HFFc6 (cell line): Measurements from ENCODE around the gene LBR. TPM values are rescaled to one million over a fixed set of nuclear protein-coding genes. Genes with fewer than 3 reads are reported as not detected.

Experiments
- DNase-seq: peaks from one replicate; pipeline ENCODE4 v3.0.0-alpha.2; 2018
- H3K27ac Mint-ChIP-seq: 2 replicates; pipeline ENCODE4 v1.8.0; 2020; ENCODE audit warnings: mild to moderate bottlenecking, mixed read lengths
- H3K27me3 Mint-ChIP-seq: 2 replicates; pipeline ENCODE4 v1.8.0; 2021; ENCODE audit warnings: mild to moderate bottlenecking, moderate library complexity, mixed read lengths; ENCODE audit not compliant: insufficient read depth
- H3K36me3 Mint-ChIP-seq: 2 replicates; pipeline ENCODE4 v1.8.0; 2021; ENCODE audit warnings: low read depth, mixed read lengths
- H3K4me1 Mint-ChIP-seq: 2 replicates; pipeline ENCODE4 v1.8.0; 2020; ENCODE audit warnings: low read depth, mixed read lengths
- H3K4me3 Mint-ChIP-seq: 2 replicates; pipeline ENCODE4 v1.8.0; 2020; ENCODE audit warnings: mild to moderate bottlenecking, moderate library complexity, mixed read lengths
- H3K9me3 Mint-ChIP-seq: 2 replicates; pipeline ENCODE4 v1.8.0; 2020; ENCODE audit warnings: mild to moderate bottlenecking, mixed read lengths
- total RNA-seq, 6 experiments: library from RNA; stranded (reverse); fragmentation: NEBNext Ultra II Directional; extraction: Animal tissue kit (Norgen Biotek cat#: 25700); gene quantifications; 2 replicates in 1 of 6; 3 replicates in 5 of 6; pipeline ENCODE4 v1.2.3, GENCODE V29; 2021
- TF ChIP-seq, protein P1 (sequence below): fragments of 200-600 bp; sonication (generic); IDR thresholded peaks from 2 replicates; pipeline ENCODE4 v1.5.0; 2021; ENCODE audit warnings: antibody characterized with exemption, mild to moderate bottlenecking

LBR gene
- total RNA-seq, 6 experiments from 2014 or later = 20.7 to 42.7 (median 36.3) TPM

DNA sequence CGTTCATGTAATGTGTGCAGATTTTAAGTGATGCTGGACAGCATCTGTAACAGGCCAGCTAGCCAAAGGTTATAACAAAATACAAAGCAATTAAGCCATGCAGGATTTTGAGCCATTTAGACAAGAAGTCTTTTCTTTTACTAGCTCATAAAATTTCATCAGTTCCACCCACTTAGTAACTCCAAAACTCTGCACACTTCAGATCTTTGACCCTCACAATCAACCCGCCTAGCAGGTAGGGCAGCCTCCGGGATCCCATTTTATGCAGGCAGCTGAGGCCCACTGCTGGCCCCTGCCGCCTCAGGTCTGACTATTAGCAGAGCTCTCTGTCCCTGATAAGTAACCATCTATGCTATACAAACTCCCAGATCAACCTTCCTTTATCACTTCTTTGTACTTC, 9.2 kb downstream of the LBR start:
- no peaks in the 10 kb centered on the region for H3K9me3 Mint-ChIP-seq
- H3K27ac Mint-ChIP-seq = no peak overlapping the region
- no peak overlapping the region for H3K4me3 Mint-ChIP-seq
- no peak for DNase-seq
- peaks cover 2% of the 10 kb centered on the region; the same call in 1 of the 2 replicates for H3K27me3 Mint-ChIP-seq
- peaks cover 18% of the 10 kb centered on the region for H3K4me1 Mint-ChIP-seq
- TF ChIP-seq, protein P1, sequence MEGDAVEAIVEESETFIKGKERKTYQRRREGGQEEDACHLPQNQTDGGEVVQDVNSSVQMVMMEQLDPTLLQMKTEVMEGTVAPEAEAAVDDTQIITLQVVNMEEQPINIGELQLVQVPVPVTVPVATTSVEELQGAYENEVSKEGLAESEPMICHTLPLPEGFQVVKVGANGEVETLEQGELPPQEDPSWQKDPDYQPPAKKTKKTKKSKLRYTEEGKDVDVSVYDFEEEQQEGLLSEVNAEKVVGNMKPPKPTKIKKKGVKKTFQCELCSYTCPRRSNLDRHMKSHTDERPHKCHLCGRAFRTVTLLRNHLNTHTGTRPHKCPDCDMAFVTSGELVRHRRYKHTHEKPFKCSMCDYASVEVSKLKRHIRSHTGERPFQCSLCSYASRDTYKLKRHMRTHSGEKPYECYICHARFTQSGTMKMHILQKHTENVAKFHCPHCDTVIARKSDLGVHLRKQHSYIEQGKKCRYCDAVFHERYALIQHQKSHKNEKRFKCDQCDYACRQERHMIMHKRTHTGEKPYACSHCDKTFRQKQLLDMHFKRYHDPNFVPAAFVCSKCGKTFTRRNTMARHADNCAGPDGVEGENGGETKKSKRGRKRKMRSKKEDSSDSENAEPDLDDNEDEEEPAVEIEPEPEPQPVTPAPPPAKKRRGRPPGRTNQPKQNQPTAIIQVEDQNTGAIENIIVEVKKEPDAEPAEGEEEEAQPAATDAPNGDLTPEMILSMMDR = no peak
- peaks cover 25% of the 10 kb centered on the region for H3K36me3 Mint-ChIP-seq

- peaks cover 25% of the 10 kb centered on the region for H3K36me3 Mint-ChIP-seq
- no peak overlapping the region for H3K4me3 Mint-ChIP-seq
- TF ChIP-seq, protein P1 = no peak
- H3K9me3 Mint-ChIP-seq = no peaks in the 10 kb centered on the region
- H3K27me3 Mint-ChIP-seq = no peaks in the 10 kb centered on the region; the same call in 1 of the 2 replicates
- no peak for DNase-seq
- H3K4me1 Mint-ChIP-seq = peaks cover 13% of the 10 kb centered on the region
- H3K27ac Mint-ChIP-seq = no peak overlapping the region
Measured at GRCh38 chr1:225418059-225418458, 9.8 kb downstream of the LBR start.

DNA sequence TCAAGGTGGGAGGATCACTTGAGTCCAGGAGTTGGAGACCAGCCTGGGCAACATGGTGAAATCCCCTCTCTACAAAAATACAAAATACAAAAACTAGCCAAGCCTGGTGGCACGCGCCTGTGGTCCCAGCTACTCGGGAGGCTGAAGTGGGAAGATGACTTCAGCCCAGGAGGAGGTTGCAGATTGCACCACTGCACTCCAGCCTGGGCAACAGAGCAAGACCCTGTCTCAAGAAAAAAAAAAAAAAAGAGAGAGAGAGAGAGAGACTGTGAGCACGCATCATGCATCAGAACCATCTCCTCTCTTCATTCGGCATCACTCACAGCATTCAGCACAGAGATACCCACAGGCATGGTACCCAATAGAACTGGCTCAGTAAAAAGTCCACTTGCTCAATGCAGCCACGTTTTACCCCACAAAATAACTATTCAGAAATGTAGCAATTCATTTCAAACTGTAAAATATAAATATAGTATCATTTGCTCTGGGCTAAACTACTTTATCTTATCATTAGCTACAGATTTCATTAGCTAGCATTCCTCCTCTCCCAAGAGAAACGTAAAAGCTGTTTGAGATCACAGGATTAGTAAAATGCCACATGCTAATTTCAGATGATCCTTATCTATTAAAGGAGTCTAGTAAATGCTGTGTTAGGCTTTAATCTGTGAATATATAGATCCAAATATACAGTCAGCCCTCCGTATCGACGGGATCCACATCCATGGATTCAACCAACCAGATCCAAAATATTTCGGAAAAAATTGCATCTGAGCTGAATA, 11.7 kb downstream of the LBR start:
- no peaks in the 10 kb centered on the region for H3K4me1 Mint-ChIP-seq
- H3K9me3 Mint-ChIP-seq = no peaks in the 10 kb centered on the region
- TF ChIP-seq, protein P1 = no peak
- no peak for DNase-seq
- no peak overlapping the region for H3K4me3 Mint-ChIP-seq
- H3K27ac Mint-ChIP-seq = no peak overlapping the region
- peaks cover 25% of the 10 kb centered on the region for H3K36me3 Mint-ChIP-seq
- H3K27me3 Mint-ChIP-seq = peaks cover 2% of the 10 kb centered on the region; the same call in 1 of the 2 replicates

- no peaks in the 10 kb centered on the region for H3K4me1 Mint-ChIP-seq
- H3K36me3 Mint-ChIP-seq = peaks cover 24% of the 10 kb centered on the region
- TF ChIP-seq, protein P1 = peak; percentile 20; the same call in 1 of the 2 replicates
- peaks cover 2% of the 10 kb centered on the region; the same call in 1 of the 2 replicates for H3K27me3 Mint-ChIP-seq
- no peaks in the 10 kb centered on the region for H3K9me3 Mint-ChIP-seq
- no peak for DNase-seq
- H3K27ac Mint-ChIP-seq = no peak overlapping the region
- H3K4me3 Mint-ChIP-seq = no peak overlapping the region
Measured at GRCh38 chr1:225415307-225415706, 12.5 kb downstream of the LBR start.

DNA sequence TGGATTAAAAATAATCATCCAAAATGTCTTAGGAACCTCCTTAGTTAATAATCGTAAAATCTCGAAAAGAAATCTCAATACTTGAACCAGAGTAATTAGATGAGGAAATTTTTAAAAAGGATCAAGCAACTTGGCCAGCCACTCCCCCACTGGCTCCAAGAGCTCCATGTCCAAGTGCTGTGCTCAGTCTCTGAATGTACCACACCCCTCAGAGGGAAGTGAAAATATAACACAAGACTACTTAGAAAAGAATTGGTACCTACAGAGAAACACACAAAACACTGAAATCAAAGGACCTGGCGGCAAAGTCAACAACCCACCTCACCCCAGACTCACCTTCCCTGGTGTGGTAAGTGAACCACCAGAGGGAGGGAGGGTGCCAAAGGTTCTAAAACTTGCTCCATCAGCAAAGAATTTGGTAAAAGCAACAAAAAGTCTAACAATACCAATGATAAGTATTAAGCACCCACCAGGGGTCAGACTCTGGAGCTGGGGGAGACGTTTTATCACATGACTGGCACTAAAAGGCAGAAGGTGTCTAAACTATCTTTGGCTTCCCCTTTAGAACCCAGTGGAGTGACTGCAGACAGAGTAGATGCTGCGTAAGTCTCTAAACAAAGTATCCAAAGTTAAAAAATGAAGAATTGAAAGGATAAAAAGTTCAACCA, 14.0 kb downstream of the LBR start:
- H3K36me3 Mint-ChIP-seq = peaks cover 21% of the 10 kb centered on the region
- H3K27ac Mint-ChIP-seq = no peak overlapping the region
- no peak overlapping the region for H3K4me3 Mint-ChIP-seq
- peaks cover 2% of the 10 kb centered on the region; the same call in 1 of the 2 replicates for H3K27me3 Mint-ChIP-seq
- TF ChIP-seq, protein P1 = peak; percentile 24
- no peaks in the 10 kb centered on the region for H3K9me3 Mint-ChIP-seq
- no peak for DNase-seq
- H3K4me1 Mint-ChIP-seq = no peaks in the 10 kb centered on the region
